AG04449 (cell line): ENCODE data around the gene WBP1L.

ENCODE experiments used
- CTCF ChIA-PET: fragments of 350-600 bp; formaldehyde crosslinking; extraction: SDS; loops from one replicate; lab custom pipeline; 2021; ENCODE audit warnings: antibody characterized with exemption; lab: Yijun Ruan, JAX
- POLR2A ChIA-PET: fragments of 400-600, 350-600 bp; formaldehyde crosslinking; extraction: SDS; loops from one replicate; lab custom pipeline; 2020; ENCODE audit warnings: antibody characterized with exemption, inconsistent platforms; lab: Yijun Ruan, JAX
- DNase-seq: peaks from one replicate; pipeline ENCODE4 v3.0.0-alpha.2; 2010; ENCODE audit warnings: low read depth, low spot score
- H3K4me3 ChIP-seq: 2 replicates; pipeline ENCODE4 v1.5.1; 2011; ENCODE audit warnings: low read depth, mild to moderate bottlenecking, control low read depth, low read length
- TF ChIP-seq, protein P1 (sequence below): IDR thresholded peaks from one replicate; pipeline ENCODE4 v1.5.1; 2011; ENCODE audit warnings: mild to moderate bottlenecking, moderate library complexity, low read length, control low read depth, inconsistent platforms; ENCODE audit not compliant: insufficient read depth; ENCODE audit errors: missing control alignments

The WBP1L gene

DNA sequence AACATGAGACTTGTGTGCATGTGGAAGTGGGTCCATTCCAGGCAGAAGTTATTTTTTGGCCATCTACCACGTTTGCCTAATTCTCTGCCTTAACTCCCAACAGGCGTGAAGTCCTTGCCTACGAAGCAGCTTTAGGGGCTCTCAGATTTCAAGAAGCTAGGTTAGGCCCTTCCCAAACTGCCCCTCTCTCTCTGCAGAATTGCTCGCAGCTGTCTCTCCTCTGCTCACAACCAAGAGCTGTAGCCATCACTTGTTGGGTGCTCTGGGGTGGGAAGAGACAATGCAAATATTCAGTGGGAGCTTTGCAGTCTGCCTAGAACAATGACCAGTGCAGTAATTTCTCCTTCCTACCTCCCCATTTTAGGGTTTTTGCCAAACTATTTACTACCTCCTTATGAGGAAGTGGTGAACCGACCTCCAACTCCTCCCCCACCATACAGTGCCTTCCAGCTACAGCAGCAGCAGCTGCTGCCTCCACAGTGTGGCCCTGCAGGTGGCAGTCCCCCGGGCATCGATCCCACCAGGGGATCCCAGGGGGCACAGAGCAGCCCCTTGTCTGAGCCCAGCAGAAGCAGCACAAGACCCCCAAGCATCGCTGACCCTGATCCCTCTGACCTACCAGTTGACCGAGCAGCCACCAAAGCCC, 68.6 kb downstream of the WBP1L start:
- ChIA-PET CTCF (no interaction called here), POLR2A (no interaction called here)
- no peak overlapping the region for H3K4me3 ChIP-seq

DNA sequence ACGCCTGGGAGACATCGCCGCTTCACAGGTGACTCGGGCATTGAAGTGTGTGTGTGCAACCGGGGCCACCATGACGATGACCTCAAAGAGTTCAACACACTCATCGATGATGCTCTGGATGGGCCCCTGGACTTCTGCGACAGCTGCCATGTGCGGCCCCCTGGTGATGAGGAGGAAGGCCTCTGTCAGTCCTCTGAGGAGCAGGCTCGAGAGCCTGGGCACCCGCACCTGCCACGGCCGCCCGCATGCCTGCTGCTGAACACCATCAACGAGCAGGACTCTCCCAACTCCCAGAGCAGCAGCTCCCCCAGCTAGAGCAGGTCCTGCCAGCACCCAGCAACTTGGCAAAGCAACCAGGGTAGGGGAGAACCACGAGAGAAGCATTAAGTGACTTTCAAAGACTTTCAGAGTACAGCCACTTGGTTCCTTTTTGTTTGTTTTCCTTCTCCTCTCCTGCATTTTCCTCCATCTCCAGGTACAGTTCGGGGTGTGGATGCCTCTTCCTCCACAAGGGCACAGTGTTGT, 69.3 kb downstream of the WBP1L start:
- DNase-seq = no peak
- TF ChIP-seq, protein P1, sequence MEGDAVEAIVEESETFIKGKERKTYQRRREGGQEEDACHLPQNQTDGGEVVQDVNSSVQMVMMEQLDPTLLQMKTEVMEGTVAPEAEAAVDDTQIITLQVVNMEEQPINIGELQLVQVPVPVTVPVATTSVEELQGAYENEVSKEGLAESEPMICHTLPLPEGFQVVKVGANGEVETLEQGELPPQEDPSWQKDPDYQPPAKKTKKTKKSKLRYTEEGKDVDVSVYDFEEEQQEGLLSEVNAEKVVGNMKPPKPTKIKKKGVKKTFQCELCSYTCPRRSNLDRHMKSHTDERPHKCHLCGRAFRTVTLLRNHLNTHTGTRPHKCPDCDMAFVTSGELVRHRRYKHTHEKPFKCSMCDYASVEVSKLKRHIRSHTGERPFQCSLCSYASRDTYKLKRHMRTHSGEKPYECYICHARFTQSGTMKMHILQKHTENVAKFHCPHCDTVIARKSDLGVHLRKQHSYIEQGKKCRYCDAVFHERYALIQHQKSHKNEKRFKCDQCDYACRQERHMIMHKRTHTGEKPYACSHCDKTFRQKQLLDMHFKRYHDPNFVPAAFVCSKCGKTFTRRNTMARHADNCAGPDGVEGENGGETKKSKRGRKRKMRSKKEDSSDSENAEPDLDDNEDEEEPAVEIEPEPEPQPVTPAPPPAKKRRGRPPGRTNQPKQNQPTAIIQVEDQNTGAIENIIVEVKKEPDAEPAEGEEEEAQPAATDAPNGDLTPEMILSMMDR = no peak
- CTCF ChIA-PET = no interaction called here
- POLR2A ChIA-PET = no interaction called here
- H3K4me3 ChIP-seq = no peak overlapping the region

More for the DNA sequence above, 68.6 kb downstream of the WBP1L start:
- no peak for DNase-seq
- TF ChIP-seq, protein P1 = no peak

DNA sequence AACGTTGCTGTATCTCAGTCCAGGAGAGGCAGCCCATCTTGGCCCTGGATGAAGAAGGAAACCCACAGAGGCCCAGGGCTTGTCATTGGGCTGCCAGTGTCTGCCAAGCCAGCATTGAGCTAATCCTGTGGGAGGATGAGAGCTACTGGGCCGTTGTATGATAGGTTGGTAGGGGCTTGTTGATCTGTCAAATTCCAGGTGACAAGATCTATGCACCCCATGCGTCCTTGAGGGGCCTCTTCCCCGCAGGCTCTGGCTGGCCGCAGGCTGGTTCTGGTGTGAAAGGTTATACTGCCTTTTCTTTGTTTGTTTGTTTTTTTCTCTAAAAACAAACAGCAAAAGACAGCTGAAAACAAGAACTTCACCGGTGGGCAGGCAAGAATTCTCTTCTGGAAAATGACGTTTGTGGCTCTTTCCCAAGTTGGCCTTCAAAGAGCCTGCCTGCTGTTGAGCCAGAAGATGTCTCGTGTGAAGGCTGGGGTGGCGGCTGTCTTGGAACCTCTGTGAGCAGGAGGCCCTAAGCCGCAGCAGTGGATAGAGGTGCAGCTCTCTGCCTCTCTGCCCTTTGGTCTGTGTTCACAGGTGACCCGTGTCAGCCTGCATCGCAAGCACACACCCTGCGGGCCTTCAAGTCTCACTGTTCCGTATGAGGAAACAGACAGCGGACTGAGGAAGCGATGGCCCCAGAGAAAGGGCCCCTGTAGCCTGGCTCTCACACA, 70.1 kb downstream of the WBP1L start:
- no peak for DNase-seq
- ChIA-PET CTCF (no interaction called here), POLR2A (no interaction called here)
- TF ChIP-seq, protein P1 = no peak
- no peak overlapping the region for H3K4me3 ChIP-seq

DNA sequence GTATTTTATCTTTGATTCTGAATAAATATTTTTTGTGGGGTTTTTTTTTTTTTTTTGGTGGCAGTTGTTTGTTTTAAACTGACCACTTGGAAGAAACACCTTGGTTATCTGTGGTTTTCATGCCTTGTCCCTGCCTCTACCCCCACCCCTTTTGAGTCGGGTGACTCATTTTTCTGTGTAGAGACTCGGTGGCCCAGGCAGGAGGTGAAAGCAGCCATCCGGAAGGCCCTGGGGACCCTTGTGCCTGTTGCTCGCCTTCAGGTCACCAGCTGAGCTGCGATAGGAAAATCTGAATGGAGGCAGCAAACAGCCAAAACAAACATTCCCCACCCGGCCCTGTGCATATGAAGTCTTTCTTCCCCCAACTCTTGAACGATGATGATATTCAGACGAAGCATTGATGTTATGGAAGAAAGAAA, 70.7 kb downstream of the WBP1L start:
- ChIA-PET CTCF (no interaction called here), POLR2A (no interaction called here)
- H3K4me3 ChIP-seq = no peak overlapping the region
- TF ChIP-seq, protein P1 = no peak
- no peak for DNase-seq

DNA sequence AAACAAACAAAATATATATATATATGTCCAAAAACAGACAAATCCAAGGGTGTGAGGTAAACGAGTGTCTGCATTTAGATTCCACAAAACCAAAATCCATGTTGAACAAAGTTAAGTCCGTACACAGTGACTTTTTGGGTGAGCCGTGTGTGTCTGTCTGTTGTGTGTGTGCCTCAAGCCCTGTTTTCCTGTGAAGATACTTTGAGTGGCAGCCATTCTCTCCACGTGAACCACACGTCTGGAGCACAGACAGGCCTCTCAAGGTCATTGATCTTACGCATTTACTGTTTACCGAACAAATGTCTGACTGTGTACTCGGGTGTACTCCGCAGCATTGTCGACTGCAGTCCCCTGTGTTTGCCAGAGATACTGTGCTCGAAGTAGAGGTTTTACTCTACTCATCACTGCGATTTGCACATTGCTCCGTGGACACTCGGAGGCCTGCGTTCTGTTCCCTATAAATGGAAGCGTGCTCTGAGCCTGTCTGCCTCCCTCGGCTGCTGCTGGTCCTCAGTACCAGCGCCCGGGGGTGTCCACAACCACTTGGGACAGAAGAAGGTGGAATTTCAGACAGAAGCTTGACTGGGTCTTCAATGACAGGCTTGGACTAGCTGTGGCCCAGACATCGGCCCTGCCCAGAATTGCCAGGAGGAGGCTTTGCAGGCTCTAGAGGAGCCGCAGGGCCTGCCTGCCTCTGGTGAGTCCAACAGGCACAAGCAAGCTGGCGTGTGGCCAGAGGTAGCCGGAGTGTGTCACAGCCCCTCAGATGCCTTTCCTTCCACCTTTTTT, 71.3 kb downstream of the WBP1L start:
- no peak for DNase-seq

More for the DNA sequence above, 71.3 kb downstream of the WBP1L start:
- ChIA-PET CTCF (interaction anchor here (3.3 kb wide), 1 partner anchor 20 kb away, joined by 18 read pairs; no protein-coding TSS in a partner anchor), POLR2A (no interaction called here)
- no peak overlapping the region for H3K4me3 ChIP-seq
- TF ChIP-seq, protein P1 = no peak
